GM12874 (cell line): ENCODE results near the gene SSTR1.

Experiments used
- CTCF ChIP-seq: IDR thresholded peaks from 2 replicates; pipeline ENCODE4 v1.5.1; 2011; ENCODE audit warnings: low read depth, mild to moderate bottlenecking, control low read depth, low read length, moderate library complexity; ENCODE audit not compliant: insufficient read depth

SSTR1 gene

DNA sequence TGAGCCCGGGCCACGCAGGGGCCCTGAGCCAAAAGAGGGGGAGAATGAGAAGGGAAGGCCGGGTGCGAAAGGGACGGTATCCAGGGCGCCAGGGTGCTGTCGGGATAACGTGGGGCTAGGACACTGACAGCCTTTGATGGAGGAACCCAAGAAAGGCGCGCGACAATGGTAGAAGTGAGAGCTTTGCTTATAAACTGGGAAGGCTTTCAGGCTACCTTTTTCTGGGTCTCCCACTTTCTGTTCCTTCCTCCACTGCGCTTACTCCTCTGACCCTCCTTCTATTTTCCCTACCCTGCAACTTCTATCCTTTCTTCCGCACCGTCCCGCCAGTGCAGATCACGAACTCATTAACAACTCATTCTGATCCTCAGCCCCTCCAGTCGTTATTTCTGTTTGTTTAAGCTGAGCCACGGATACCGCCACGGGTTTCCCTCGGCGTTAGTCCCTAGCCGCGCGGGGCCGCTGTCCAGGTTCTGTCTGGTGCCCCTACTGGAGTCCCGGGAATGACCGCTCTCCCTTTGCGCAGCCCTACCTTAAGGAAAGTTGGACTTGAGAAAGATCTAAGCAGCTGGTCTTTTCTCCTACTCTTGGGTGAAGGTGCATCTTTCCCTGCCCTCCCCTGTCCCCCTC lies 3.0 kb downstream of the SSTR1 start:
- TF ChIP-seq CTCF, result no peak

- TF ChIP-seq CTCF, result no peak
Measured at GRCh38 chr14:38211255-38211735, 3.6 kb downstream of the SSTR1 start.

DNA sequence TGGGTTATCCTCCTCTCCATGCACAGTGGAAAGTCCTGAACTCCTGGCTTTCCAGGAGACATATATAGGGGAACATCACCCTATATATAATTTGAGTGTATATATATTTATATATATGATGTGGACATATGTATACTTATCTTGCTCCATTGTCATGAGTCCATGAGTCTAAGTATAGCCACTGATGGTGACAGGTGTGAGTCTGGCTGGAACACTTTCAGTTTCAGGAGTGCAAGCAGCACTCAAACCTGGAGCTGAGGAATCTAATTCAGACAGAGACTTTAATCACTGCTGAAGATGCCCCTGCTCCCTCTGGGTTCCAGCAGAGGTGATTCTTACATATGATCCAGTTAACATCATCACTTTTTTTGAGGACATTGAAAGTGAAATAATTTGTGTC lies 4.4 kb downstream of the SSTR1 start:
- no peak for TF ChIP-seq CTCF

- TF ChIP-seq CTCF, result no peak
Measured at GRCh38 chr14:38213001-38213400, 5.3 kb downstream of the SSTR1 start.

DNA sequence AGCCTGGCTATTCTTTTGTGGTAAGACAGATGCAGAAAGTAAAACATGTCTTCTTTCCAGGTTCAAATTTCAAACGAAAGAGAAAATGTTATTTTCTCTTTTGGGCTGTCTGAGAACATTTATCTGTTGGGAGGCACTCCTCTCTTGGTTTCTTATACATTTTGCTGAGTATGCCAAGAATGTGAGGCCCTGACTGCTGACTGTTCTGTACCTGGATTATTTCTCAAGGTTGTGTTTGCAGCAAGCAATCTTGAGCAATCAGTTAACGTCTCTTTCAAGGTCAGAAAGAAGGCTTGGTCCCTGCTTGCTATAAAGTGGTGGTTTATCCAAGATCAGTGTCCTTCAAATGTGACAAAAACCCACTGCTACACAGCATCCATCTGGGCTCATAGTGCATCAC lies 9.8 kb downstream of the SSTR1 start:
- TF ChIP-seq CTCF, result no peak

- TF ChIP-seq CTCF, result no peak
Measured at GRCh38 chr14:38221077-38221476, 13.4 kb downstream of the SSTR1 start.

DNA sequence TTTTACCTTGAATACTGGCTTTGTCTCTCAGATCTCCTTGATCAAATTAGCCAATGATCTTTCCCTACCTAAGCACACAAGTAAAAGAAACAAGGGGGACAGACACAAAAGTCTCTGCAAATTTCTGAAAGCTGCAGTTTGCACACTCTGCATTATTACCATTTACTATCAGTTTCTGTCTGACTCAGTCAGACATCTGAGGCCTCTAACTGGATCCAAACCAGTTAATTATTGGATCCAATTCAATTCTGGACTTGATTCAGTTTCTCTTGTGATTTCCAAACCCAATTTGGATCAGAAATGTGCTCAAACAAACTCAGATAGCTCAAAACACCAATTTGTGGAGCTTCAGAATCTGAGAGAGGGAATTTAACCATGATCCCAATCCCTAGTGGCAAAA lies 16.6 kb downstream of the SSTR1 start:
- no peak for TF ChIP-seq CTCF
